ENCODE results near the gene COA7. TPM values are rescaled to one million over a fixed set of nuclear protein-coding genes. Genes with fewer than 3 reads are reported as not detected.

Gene COA7
- total RNA-seq, 1 experiment from 2014 or later = 13.0 TPM

DNA sequence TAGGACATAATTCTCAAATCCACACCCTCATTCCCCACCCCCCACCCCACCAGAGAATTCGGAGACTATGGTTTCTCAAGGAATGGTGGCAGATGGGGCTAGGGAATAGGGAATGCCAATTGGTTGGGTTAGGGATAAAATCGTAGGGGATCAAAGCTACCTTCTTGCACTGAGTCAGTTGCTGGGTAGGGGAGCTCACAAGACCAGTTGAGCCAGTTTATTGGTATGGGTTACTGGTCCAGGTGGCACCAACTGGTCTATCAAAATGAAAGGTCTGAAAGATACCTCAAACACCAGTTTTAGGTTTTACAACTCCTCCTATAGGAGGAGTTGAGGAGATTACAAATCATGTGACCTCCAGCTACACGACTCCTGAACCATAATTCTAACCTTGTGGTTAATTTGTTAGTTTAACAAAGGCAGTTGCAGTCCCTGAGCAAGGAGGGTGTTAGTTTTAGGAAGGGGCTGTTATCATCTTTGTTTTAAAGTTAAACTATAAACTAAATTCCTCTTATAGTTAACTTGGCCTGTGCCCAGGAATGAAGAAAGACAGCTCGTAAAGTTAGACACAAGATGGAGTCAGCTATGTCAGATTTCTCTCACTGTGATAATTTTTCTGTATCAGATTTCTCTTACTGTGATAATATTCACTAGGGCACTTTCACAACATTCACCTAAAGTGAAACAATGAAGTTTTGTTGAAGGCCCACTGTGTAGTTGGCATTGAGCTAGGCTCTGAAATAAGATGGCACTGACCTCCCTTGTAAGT, 62.6 kb downstream of the COA7 start:
- POLR2A ChIA-PET (ENCODE audit: unreplicated experiment) = no interaction called here
- H3K9me3 ChIP-seq (ENCODE audit: low read length) = no peaks in the 10 kb centered on the region

More for the DNA sequence above, 62.6 kb downstream of the COA7 start:
- H4K20me1 ChIP-seq (ENCODE audit: low read length) = no peaks in the 10 kb centered on the region
- H3K36me3 ChIP-seq (ENCODE audit: low read depth, low read length) = no peaks in the 10 kb centered on the region
- no peaks in the 10 kb centered on the region for H3K79me2 ChIP-seq (ENCODE audit: low read length)
- intact Hi-C loops (cut with micrococcal nuclease) = no loop called here
- H2AFZ ChIP-seq (ENCODE audit: low read length) = no peak overlapping the region
- no peak overlapping the region for H3K4me2 ChIP-seq (ENCODE audit: low read length)
- no TSS peak for BruUV-seq (replicated peaks)
- no peaks in the 10 kb centered on the region for H3F3A ChIP-seq (ENCODE audit: low read length, unreplicated experiment)
- no peaks in the 10 kb centered on the region for H3K9me2 ChIP-seq (replicated peaks; ENCODE audit: low read length)
- no peak overlapping the region for H3K4me3 ChIP-seq (ENCODE audit: low read length)
- 0 out of 2 replicates have a peak, but pooled peaks cover 16% of the 10 kb centered on the region for H3K27me3 ChIP-seq (ENCODE audit: low read length)
- no peak overlapping the region for H3K9ac ChIP-seq (ENCODE audit: low read length)
- CTCF ChIA-PET = no interaction called here
- no peak for TF ChIP-seq EZH2 (IDR thresholded peaks at IDR 0.05; ENCODE audit: low read length, unreplicated experiment)
- no peak for TF ChIP-seq CTCF (conservative IDR thresholded peaks at IDR 0.05; ENCODE audit: low read depth, low read length)
- TF ChIP-seq EZH2phosphoT487 (IDR thresholded peaks at IDR 0.05; ENCODE audit: borderline replicate concordance, low read length) = no peak
- H3K27ac ChIP-seq (ENCODE audit: low read length) = no peak overlapping the region
- no peak for ATAC-seq
- peak; percentile 48 for DNase-seq
- H3K4me1 ChIP-seq (ENCODE audit: insufficient read depth, low read length) = no peaks in the 10 kb centered on the region

Other genes starting within 250 kb of the COA7 start
- gene TUT4, start 145.3 kb downstream of the COA7 start, total RNA-seq (2014; rRNA removed) = 36.1 and 37.4 TPM in 2 replicates
- gene GPX7, start 96.0 kb downstream of the COA7 start, total RNA-seq (2014; rRNA removed) = not detected in 2 replicates
- gene SHISAL2A, start 65.2 kb downstream of the COA7 start, total RNA-seq (2014; rRNA removed) = not detected in 2 replicates
- 19.8 and 23.4 TPM in 2 replicates for gene ZYG11B, start 28.1 kb upstream of the COA7 start, total RNA-seq (2014; rRNA removed)
- 0.40 and 0.47 TPM in 2 replicates for gene ZYG11A, start 144.4 kb upstream of the COA7 start, total RNA-seq (2014; rRNA removed)
- gene ECHDC2, start 223.4 kb upstream of the COA7 start, total RNA-seq (2014; rRNA removed) = 112 and 124 TPM in 2 replicates
- gene SCP2, start 228.9 kb upstream of the COA7 start, total RNA-seq (2014; rRNA removed) = 97.5 and 106 TPM in 2 replicates